Ishikawa (cell line): Measurements from ENCODE around the gene PDZD7.

Experiments
- CREB1 ChIP-seq: IDR thresholded peaks from 2 replicates; pipeline ENCODE4 v1.6.1; 2012; ENCODE audit warnings: low read depth
- EP300 ChIP-seq: IDR thresholded peaks from 2 replicates; pipeline ENCODE4 v1.6.1; 2012; ENCODE audit warnings: borderline replicate concordance
- MAX ChIP-seq: IDR thresholded peaks from 2 replicates; pipeline ENCODE4 v1.6.1; 2012
- NFIC ChIP-seq: IDR thresholded peaks from 2 replicates; pipeline ENCODE4 v1.6.1; 2012
- RAD21 ChIP-seq: IDR thresholded peaks from 2 replicates; pipeline ENCODE4 v1.6.1; 2012; ENCODE audit warnings: low read depth
- REST ChIP-seq: IDR thresholded peaks from 2 replicates; pipeline ENCODE4 v1.6.1; 2012; ENCODE audit warnings: low read depth, mild to moderate bottlenecking
- TAF1 ChIP-seq: IDR thresholded peaks from 2 replicates; pipeline ENCODE4 v1.6.1; 2012; ENCODE audit warnings: low read depth, mild to moderate bottlenecking
- TCF12 ChIP-seq: IDR thresholded peaks from 2 replicates; pipeline ENCODE4 v1.6.1; 2012; ENCODE audit warnings: low read depth
- TEAD4 ChIP-seq: IDR thresholded peaks from 2 replicates; pipeline ENCODE4 v1.6.1; 2012
- USF1 ChIP-seq: IDR thresholded peaks from 2 replicates; pipeline ENCODE4 v1.6.1; 2012
- YY1 ChIP-seq: IDR thresholded peaks from 2 replicates; pipeline ENCODE4 v1.6.1; 2012; ENCODE audit warnings: low read depth

GRCh38 chr10:101002456-101002855 is 28.5 kb downstream of the PDZD7 start:
- TF ChIP-seq TEAD4 (no peak), TAF1 (no peak), RAD21 (no peak), YY1 (no peak), TCF12 (no peak), MAX (no peak), NFIC (no peak), REST (no peak), CREB1 (no peak), EP300 (no peak), USF1 (no peak)
